MM.1S (cell line): Measurements from ENCODE around the gene CADPS.

ENCODE experiments used
- DNase-seq: peaks from one replicate; pipeline ENCODE4 v3.0.0-alpha.2; 2015
- H2AFZ ChIP-seq: fragments of 300-600 bp; sonication (generic); 2 replicates; pipeline ENCODE4 v1.6.0; 2016; ENCODE audit warnings: antibody characterized with exemption, low read length
- H3F3A ChIP-seq: fragments of 300-600 bp; sonication (generic); 2 replicates; pipeline ENCODE4 v1.6.1; 2016; ENCODE audit warnings: mild to moderate bottlenecking, antibody characterized with exemption, low read length, moderate library complexity, mixed read lengths; ENCODE audit not compliant: insufficient read depth
- H3K27ac ChIP-seq: fragments of 300-600 bp; sonication (generic); 2 replicates; pipeline ENCODE4 v1.5.1; 2016; ENCODE audit warnings: mild to moderate bottlenecking, low read length
- H3K27me3 ChIP-seq: fragments of 300-600 bp; sonication (generic); replicated peaks from 2 replicates; pipeline ENCODE4 v1.6.0; 2016; ENCODE audit warnings: low read length; ENCODE audit not compliant: insufficient read depth
- H3K36me3 ChIP-seq: fragments of 300-600 bp; sonication (generic); replicated peaks from 2 replicates; pipeline ENCODE4 v1.6.1; 2016; ENCODE audit warnings: mild to moderate bottlenecking, low read length, mixed read lengths; ENCODE audit not compliant: insufficient read depth
- H3K4me1 ChIP-seq: fragments of 300-600 bp; sonication (generic); 2 replicates; pipeline ENCODE4 v1.6.1; 2016; ENCODE audit warnings: low read length, mixed read lengths
- H3K4me2 ChIP-seq: fragments of 300-600 bp; sonication (generic); 2 replicates; pipeline ENCODE4 v1.6.0; 2016; ENCODE audit warnings: low read depth, low read length
- H3K4me3 ChIP-seq: fragments of 300-600 bp; sonication (generic); 2 replicates; pipeline ENCODE4 v1.5.1; 2016; ENCODE audit warnings: low read length, mixed read lengths
- H3K79me2 ChIP-seq: fragments of 300-600 bp; sonication (generic); 2 replicates; pipeline ENCODE4 v1.6.1; 2016; ENCODE audit warnings: mixed run types, low read length, mixed read lengths
- H3K9ac ChIP-seq: fragments of 300-600 bp; sonication (generic); 2 replicates; pipeline ENCODE4 v1.6.1; 2016; ENCODE audit warnings: low read length, mixed read lengths
- H3K9me2 ChIP-seq: fragments of 300-600 bp; sonication (generic); replicated peaks from 2 replicates; pipeline ENCODE4 v1.6.1; 2016; ENCODE audit warnings: mild to moderate bottlenecking, low read length, mixed read lengths; ENCODE audit not compliant: insufficient read depth
- H3K9me3 ChIP-seq: fragments of 300-600 bp; sonication (generic); replicated peaks from 2 replicates; pipeline ENCODE4 v1.6.1; 2016; ENCODE audit warnings: mild to moderate bottlenecking, low read length, mixed read lengths; ENCODE audit not compliant: insufficient read depth
- H4K20me1 ChIP-seq: fragments of 300-600 bp; sonication (generic); 2 replicates; pipeline ENCODE4 v1.6.1; 2016; ENCODE audit warnings: mild to moderate bottlenecking, low read length, moderate library complexity, mixed read lengths; ENCODE audit not compliant: insufficient read depth
- EZH2 ChIP-seq: fragments of 300-600 bp; sonication (generic); optimal IDR thresholded peaks from 2 replicates; pipeline ENCODE3; 2017; ENCODE audit warnings: low read depth, mild to moderate bottlenecking, antibody characterized with exemption, low read length, mixed read lengths
- EZH2phosphoT487 ChIP-seq: fragments of 300-600 bp; sonication (generic); IDR thresholded peaks from 2 replicates; pipeline ENCODE4 v1.6.1; 2018; ENCODE audit warnings: antibody characterized with exemption, low read length
- TF ChIP-seq, protein P1 (sequence below): fragments of 300-600 bp; sonication (generic); IDR thresholded peaks from 2 replicates; pipeline ENCODE4 v1.5.1; 2016; ENCODE audit warnings: antibody characterized with exemption, low read length, mixed read lengths

CADPS gene

GRCh38 chr3:62672270-62672987 lies 202.8 kb downstream of the CADPS start:
- Histone ChIP-seq H3F3A (no peaks in the 10 kb centered on the region), H3K9me2 (no peaks in the 10 kb centered on the region), H3K4me1 (no peaks in the 10 kb centered on the region), H3K4me2 (no peak overlapping the region), H3K4me3 (no peak overlapping the region), H2AFZ (no peak overlapping the region), H4K20me1 (no peaks in the 10 kb centered on the region), H3K36me3 (no peaks in the 10 kb centered on the region), H3K27me3 (no peaks in the 10 kb centered on the region), H3K9ac (no peak overlapping the region), H3K9me3 (no peaks in the 10 kb centered on the region), H3K27ac (no peak overlapping the region), H3K79me2 (no peaks in the 10 kb centered on the region)
- DNase-seq, result peak; percentile 25
- TF ChIP-seq, protein P1, sequence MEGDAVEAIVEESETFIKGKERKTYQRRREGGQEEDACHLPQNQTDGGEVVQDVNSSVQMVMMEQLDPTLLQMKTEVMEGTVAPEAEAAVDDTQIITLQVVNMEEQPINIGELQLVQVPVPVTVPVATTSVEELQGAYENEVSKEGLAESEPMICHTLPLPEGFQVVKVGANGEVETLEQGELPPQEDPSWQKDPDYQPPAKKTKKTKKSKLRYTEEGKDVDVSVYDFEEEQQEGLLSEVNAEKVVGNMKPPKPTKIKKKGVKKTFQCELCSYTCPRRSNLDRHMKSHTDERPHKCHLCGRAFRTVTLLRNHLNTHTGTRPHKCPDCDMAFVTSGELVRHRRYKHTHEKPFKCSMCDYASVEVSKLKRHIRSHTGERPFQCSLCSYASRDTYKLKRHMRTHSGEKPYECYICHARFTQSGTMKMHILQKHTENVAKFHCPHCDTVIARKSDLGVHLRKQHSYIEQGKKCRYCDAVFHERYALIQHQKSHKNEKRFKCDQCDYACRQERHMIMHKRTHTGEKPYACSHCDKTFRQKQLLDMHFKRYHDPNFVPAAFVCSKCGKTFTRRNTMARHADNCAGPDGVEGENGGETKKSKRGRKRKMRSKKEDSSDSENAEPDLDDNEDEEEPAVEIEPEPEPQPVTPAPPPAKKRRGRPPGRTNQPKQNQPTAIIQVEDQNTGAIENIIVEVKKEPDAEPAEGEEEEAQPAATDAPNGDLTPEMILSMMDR, result no peak
- TF ChIP-seq EZH2phosphoT487 (no peak), EZH2 (no peak)

DNA sequence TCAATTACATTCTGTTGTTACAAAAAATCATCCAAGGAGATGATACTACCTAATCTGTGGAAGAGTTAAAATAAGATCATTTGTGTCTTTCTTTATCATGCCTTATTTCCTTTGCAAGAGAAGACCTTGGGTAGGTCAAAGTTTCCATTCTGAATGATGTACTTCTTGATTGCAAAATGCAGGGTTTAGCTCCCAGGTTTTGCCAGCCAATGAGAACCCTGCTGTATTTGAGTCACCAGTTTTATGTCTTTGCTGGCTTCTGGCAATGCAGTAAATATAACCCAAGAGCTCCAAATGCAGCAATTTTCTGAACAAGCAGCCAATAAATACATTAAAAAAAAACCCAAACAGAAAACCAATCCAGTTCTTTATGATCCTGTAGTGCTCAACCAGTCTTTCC lies 204.9 kb downstream of the CADPS start:
- Histone ChIP-seq H3K9me2 (no peaks in the 10 kb centered on the region), H3K36me3 (no peaks in the 10 kb centered on the region), H3K4me1 (peaks cover 7% of the 10 kb centered on the region; the same call in 1 of the 2 replicates), H3K9me3 (no peaks in the 10 kb centered on the region), H3K79me2 (no peaks in the 10 kb centered on the region), H4K20me1 (no peaks in the 10 kb centered on the region), H3K4me2 (no peak overlapping the region), H2AFZ (no peak overlapping the region), H3K4me3 (no peak overlapping the region), H3K27me3 (no peaks in the 10 kb centered on the region), H3K9ac (no peak overlapping the region), H3F3A (no peaks in the 10 kb centered on the region), H3K27ac (no peak overlapping the region)
- TF ChIP-seq, protein P1, result no peak
- TF ChIP-seq EZH2phosphoT487 (no peak), EZH2 (no peak)
- DNase-seq, result no peak

DNA sequence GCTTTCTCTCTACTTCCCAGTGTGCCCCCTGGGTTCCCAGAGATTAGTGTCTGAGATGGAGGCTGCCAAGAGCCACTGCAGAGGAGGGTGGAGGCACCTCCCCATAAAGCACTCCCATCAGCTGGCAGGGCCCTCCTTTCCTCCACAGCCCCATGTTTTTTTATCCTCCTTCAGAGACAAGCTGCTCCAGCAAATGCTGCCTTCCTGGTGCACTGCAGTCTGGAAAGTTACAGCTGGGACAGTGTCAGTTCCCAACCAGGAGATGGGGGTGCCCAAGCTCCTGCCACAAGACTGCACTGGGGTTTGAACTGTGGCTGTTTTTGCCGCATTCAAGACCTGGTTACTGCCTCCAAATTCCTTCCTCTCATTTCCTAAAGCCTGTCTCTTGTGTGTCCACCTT lies 206.1 kb downstream of the CADPS start:
- H3K4me2 ChIP-seq, result no peak overlapping the region
- TF ChIP-seq EZH2, result no peak
- no peak for TF ChIP-seq EZH2phosphoT487
- TF ChIP-seq, protein P1, result no peak
- H3K9me2 ChIP-seq, result no peaks in the 10 kb centered on the region
- no peak overlapping the region for H3K9ac ChIP-seq
- no peak overlapping the region for H3K4me3 ChIP-seq
- no peak overlapping the region for H2AFZ ChIP-seq
- peaks cover 9% of the 10 kb centered on the region; the same call in 1 of the 2 replicates for H3K4me1 ChIP-seq
- H3K79me2 ChIP-seq, result no peaks in the 10 kb centered on the region
- H4K20me1 ChIP-seq, result no peaks in the 10 kb centered on the region
- no peaks in the 10 kb centered on the region for H3K27me3 ChIP-seq
- DNase-seq, result no peak
- no peaks in the 10 kb centered on the region for H3K36me3 ChIP-seq
- H3F3A ChIP-seq, result no peaks in the 10 kb centered on the region
- H3K27ac ChIP-seq, result no peak overlapping the region
- H3K9me3 ChIP-seq, result no peaks in the 10 kb centered on the region
